Measurements from ENCODE around the gene MTRFR.

DNA sequence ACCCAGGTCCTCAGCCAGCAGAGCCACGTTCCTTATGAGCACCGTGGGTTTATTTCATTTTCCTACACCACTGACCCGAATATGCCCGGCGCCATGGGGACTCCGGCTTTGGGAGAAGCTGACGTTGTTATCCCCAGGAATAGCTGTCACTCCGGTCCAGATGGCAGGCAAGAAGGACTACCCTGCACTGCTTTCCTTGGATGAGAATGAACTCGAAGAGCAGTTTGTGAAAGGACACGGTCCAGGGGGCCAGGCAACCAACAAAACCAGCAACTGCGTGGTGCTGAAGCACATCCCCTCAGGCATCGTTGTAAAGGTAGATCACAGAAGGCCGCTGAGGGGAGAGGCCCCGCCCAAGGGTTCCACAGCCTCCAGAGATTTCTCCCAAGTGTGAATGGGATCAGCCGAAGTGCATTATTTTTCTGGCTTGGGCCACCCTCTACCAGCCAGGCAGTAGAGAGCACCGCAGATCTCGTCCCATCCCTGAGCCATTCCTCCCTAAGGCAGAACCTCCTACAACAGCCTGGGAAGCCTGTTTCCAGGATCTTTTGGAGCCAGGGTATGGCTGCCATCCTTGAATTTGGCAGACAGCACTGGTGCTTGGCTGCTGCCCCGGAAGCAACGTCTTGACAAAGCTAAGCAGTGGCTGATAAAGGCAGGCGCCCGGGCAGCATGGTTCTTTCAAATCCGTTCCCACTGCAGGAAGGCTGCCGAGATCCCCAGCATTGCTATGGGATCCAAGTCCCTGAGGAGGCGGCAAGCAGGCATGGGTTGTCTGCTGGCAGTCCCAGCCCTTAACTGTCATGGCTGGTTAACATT, 20.6 kb downstream of the MTRFR start:
- no peak for TF ChIP-seq CTCF (conservative IDR thresholded peaks at IDR 0.05; ENCODE audit: low read length)
- no peak for TF ChIP-seq EZH2phosphoT487 (IDR thresholded peaks at IDR 0.05; ENCODE audit: borderline replicate concordance)
